Activated CD4-positive, alpha-beta T cell treated with anti-CD3 and anti-CD28 coated beads, Interleukin-2, amount 50 U/mL, for 48 hours (primary cell): ENCODE data around the gene SCG5.
A peak's percentile ranks its signal among the peaks of the same experiment; 100 is the strongest.
"Not testable (repeated sequence)": the region's sequence is repeated elsewhere in the genome, so short reads cannot be mapped to it uniquely, and the experiment has no call there.

Experiments used
- DNase-seq, 2 experiments: peaks; one replicate each; pipeline ENCODE4 v3.0.0-alpha.2; 2020

Gene SCG5, protein sequence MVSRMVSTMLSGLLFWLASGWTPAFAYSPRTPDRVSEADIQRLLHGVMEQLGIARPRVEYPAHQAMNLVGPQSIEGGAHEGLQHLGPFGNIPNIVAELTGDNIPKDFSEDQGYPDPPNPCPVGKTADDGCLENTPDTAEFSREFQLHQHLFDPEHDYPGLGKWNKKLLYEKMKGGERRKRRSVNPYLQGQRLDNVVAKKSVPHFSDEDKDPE

DNA sequence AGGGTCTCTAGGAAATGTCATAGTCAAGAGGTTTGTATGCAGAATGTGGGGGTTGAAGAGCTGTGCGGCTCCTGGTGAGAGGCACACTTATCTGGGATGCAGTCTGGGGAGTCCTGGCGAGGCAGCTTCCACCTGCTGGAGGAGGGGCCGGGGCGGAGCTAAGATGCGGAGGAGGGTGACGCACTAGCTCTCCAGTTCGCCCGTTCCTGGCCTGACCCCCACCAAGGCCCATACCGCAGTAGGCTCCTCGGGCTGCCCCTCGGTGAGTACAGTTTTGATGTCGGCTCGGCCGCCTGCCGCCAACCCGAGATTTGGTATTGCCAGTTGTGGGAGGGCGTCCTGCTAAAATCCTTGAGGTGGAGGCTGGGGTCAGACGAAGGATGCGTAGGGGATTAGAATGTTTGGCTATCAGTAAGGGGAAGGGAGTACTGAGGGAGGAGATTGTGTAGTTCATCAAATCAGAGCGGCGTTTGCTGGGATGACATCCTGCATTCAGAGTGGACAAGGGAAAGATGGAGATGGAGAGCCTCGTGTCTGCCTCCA lies at the start of gene SCG5:
Gene SCG5 (plus strand): TSS at position 194 of the 543 bp plus-strand sequence. CDS start 1,883 bp downstream, outside the sequence.
- DNase-seq = no peak

DNA sequence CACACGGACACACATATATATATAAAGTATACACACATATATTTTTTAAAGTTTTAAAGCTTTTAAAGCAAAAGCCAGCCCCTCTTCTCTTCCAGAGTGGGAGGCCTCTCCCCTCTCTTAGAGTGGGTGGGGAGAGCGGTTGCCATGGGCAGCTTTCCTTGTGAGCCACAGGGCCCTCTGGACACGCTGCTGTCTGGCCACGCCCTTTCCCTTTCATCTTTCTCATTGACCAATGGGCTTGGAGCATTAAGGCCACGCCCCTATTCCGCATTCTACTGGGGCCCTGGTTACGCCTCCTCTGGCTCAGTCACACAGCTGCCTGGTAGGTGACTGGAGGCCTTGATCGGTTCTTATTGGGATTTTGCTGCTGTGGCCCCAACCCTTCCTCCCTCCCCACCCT lies 48.4 kb upstream of the SCG5 start, which contains the start of gene GOLGA8N:
Gene GOLGA8N (plus strand): TSS at position 306 of the 400 bp plus-strand sequence.
- DNase-seq = not testable (repeated sequence)

DNA sequence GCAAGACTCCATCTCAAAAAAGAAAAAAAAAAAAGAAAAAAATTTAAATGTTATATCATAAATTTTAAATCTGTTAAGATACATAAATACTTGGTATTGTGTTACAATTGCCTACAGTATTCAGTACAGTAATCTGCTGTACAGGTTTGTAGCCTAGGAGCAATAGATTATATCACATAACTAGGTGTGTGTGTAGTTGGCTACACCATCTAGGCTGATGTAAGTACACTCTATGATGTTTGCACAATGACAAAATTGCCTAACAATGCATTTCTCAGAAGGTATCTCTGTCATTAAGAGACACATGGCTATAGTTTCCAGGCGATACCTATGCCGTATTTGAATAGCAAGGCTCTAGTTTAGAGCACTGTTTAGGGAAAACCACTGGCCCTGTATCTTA lies 32.0 kb upstream of the SCG5 start:
- DNase-seq = not testable (repeated sequence)

DNA sequence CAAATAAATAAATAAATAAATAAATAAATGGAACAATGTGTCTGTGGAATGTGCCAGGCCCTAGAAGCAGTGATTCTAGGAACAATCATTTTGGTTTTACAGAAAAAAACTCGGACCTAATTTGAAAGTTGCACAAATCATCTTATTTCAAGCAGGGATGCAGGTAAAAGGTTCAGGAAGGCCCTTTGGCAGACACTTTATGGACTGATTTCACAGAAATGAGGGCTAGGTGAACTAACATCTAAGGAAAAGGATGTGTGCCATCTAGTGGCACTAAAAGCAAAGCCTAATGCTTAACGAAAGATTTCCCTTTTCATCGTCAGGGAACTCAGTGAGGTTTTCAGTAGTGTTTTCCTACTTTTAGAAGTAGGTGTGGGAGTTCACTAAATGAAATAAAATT lies 30.8 kb upstream of the SCG5 start:
- not testable (repeated sequence) for DNase-seq

DNA sequence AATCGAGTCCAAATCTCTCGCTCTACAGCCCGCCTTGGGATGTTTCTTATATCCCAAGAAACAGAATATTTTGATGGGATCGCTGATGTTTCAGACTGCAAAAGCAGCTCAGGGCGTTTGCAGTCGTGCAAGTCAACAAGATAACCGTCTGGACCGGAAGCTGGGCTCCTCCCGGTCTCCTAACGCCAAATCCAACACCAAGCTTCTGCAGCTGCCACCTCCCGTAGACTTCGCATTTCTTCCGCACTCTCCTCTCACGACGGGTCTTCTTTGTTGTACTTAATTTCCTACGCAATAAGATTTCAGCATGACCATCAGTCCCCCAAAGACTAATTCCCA lies 26.8 kb upstream of the SCG5 start:
- not testable (repeated sequence) for DNase-seq

DNA sequence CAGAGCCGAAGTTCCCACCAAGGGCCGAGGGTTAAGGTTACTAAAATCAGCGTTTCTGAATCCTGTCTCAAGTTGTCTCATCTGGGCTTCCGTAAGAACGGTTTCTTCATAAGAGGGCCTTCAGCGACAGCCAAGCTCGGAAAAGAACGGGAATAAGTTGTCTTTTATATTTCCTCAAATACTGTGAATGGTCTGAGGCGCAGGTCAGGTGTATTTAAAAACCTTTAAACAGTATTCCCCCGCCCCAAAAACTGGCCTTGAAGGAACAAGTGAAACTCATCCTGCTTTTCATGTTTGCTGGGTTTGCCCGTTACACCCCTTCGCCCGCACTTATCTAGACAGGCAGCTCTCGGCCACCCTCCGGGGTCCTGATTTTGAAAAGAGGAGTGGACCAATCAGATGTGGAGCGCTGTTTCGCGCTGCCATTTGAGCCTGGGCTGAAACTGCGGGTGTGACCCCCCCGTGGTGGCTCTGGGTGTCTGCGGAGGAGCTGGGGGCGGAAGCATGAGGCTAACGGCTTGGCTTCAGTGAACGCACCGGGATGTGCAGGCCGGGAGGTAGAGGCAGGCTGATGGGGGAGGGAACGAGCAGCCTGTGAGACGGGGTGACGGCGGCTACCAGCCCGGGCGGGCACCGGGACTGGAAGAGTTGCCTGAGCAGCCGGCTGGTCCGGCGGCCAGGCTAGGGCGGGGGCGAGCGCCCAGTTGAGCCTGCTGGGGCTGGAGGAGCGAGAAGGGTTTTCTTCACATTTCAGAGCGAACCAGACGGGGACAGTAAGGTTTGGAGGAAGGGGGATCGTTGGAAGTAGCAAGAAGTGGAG lies 26.2 kb upstream of the SCG5 start, which contains the start of gene ARHGAP11A:
Gene ARHGAP11A (plus strand): TSS at position 454 of the 820 bp plus-strand sequence. CDS start 708 bp downstream, outside the sequence.
- DNase-seq = peak; percentile 81 to 87

DNA sequence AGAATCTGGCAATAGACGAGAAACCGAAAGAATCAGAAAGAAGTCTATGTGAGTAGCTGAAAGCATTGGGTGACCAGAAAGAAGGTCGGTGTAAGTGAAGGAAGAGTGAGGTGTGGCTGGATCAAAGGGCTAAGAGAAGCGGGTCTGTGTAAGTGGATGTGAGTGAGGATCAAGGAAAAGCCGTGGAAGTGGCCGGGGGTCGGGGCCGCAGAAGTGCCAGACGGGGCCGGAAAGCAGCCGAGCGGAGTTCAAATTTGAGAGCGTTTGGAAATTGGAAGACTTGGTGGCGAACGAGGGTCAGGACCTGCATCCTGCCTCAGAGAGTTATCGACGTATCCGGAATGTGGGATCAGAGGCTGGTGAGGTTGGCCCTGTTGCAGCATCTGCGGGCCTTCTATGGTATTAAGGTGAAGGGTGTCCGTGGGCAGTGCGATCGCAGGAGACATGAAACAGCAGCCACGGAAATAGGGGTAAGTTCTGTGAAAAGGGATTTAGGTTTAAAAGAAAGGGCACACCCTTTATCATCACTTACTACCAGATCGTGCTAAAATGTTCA lies 25.6 kb upstream of the SCG5 start:
- DNase-seq = peak; percentile 9 to 28

DNA sequence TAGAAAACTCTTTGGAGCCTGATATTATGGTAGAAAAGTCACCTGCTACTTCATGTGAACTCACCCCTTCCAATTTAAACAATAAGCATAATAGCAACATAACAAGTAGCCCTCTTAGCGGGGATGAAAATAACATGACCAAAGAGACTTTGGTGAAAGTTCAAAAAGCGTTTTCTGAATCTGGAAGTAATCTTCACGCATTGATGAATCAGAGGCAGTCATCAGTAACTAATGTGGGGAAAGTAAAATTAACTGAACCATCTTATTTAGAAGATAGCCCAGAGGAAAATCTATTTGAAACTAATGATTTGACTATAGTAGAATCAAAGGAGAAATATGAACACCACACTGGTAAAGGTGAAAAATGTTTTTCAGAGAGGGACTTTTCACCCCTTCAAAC lies 5.1 kb upstream of the SCG5 start:
- DNase-seq = no peak

DNA sequence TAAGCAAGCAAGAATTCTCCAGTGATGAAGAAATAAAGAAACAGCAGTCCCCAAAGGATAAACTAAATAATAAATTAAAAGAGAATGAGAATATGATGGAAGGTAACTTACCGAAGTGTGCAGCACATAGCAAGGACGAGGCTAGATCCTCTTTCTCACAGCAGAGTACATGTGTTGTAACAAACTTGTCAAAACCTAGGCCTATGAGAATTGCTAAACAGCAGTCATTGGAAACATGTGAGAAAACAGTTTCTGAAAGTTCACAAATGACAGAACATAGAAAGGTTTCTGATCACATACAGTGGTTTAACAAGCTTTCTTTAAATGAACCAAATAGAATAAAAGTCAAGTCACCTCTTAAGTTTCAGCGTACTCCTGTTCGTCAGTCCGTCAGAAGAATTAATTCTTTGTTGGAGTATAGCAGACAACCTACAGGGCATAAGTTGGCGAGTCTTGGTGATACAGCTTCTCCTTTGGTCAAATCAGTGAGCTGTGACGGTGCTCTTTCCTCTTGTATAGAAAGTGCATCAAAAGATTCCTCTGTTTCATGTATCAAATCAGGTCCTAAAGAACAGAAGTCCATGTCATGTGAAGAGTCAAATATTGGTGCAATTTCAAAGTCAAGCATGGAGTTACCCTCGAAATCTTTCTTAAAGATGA lies 4.5 kb upstream of the SCG5 start:
- DNase-seq = no peak

DNA sequence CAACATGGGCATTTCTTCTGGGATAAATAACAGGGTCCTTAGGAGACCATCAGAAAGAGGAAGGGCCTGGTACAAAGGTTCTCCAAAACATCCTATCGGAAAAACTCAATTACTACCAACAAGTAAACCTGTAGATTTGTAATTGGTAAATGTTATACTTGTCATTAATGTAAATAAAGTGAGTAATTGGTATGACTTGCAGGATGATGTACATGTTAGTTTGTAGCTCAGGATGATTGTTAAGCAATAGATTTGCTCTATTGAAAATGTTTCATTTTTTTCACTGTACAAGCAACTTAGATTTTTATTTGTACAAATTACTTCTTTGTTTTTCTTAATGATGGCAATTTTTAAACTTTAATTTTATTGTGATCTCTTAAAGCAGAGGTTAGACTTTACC lies 3.8 kb upstream of the SCG5 start:
- no peak for DNase-seq

DNA sequence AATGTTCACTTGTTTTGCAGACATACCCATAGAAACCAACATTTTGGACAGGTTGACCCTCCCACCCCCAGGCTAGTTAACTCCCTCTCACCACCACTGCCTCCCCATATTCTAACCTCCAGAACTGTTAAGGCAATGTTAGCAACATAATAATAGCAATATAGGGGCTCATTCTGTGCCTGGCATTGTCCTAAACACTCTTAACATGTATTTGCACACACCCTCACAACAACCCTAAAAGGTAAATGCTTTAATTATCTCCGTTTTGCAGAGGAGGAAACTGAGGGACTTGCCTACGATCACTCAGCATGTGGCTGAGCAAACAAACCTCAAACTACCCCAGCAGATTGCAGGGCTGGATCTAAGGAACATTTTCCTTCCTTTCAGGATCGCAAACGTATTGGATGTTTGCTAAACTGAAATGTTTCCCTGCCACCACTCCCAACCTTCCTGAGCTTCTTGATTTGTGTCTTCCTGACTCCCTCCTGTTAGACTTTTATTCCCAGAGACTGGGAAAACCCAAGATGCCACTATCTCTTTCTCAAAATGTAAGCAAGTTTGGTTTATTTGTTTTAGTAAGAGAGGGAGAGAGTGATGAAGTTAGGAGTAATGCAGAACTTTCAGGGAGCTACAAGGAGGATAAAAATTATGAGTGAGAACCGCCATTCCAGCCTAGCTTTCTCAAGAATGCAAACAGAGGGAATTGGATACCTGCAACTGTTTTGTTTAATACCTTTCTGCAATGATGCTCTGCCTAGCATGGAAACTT lies 1.3 kb downstream of the SCG5 start:
- no peak for DNase-seq

DNA sequence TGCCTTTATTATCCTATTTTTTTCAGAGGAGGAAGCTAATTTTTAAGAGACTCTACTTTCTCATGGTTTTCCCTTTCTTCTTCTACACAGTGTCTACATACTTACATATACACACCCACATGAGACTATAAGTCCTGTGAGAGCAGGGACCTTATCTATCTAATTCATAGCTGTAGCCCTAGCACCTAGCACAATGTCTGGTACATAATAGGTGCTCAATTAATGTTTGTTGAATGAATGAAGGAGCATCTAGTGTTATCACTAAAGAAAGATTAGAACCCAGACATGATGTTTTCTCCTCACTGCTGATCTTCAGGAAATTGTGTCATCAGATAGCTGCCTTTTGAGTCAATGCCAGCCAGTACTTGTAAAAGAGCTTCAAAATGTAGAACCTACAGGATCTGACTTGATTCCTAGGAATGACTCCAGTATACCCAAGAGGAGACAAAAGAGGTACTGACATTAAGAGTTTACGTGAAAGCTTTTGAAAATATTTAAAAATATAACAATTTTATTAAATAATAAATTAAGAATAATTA lies 2.5 kb downstream of the SCG5 start:
- no peak for DNase-seq

DNA sequence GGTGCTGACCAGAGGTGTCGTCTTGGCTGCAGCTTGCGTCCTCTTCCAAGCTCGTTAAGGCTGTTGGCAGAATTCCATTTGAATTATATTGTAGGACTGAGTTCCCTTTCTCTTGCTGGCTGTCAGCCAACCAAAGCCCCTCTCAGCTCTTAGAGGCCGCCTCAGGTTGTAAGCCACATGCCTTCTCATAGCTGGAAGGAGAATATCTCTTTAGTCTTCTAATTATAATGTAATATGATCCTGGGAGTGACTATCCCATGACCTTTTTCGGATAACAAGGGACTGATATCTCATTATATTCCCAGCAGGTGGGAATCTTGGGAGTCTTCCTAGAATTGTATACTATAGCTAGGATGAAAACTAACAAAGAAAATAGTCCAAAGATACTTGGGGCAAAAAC lies 4.8 kb downstream of the SCG5 start:
- DNase-seq = no peak

DNA sequence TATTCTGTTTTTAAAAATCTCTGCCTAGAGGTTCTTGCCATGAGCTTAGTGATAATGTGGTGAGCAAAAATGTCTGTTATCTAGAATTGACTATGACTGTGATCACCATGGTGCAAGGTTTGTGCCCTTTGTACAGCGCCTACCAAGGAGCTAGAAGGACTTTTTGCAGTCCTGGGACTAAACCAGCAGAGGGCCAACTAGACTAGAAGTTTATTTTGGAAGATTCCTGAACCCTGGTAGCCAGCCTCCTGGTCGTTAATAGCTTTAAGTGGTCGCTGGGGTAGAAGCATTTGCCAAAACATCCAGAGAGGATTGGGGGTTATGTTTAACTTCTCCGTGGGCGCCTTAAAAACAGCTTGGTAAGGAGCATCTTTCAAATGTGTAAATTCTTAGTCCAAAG lies 7.8 kb downstream of the SCG5 start:
- DNase-seq = no peak

DNA sequence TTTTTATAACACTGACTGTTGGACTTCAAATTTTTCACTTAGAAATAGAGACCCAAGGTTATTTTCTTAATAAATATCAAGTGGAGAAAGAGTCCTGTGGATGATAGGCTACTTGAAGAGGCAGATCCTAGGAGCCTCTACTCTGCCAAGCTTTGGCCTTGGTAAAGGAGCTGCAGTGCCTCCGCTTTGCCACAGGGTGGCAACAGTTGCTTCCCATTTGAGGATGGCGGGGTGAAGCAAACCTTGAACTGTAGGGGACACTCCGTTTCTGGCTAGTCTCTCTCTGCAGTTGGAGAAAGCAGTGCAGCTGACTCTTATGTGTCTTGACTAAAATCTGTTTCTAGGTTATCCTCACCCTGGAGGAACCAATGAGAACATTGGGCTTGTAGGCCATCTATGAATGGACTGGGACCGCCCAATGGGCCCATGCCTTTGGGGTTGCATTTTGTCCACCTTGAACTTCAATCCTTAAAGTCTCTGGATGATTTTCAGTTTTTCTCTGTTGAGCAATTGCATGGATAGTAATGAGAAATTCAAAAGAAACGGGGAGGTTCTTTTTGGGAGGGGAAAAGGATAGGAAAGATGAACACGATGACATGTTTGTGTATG lies 9.8 kb downstream of the SCG5 start:
- peak; percentile 37 to 48 for DNase-seq

DNA sequence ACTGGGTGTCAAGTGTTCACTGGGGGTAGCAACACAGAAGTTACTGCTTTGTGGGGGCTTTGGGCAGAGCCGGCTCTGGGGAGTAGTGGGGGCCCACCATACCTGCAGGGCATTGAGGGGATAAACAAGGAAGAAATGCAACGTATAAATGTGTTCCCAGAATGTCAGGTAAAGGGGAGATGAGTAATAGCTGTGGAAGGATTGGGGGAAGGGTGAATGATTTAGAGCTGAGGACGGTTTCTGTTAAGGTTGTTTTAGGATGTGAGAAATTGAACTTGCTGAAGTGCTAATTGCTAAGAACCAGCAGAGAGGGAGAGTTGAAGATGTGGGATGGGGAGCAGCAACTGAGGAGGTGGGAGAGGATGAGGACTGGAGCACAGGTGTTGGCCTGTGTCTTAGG lies 10.7 kb downstream of the SCG5 start:
- DNase-seq = no peak

DNA sequence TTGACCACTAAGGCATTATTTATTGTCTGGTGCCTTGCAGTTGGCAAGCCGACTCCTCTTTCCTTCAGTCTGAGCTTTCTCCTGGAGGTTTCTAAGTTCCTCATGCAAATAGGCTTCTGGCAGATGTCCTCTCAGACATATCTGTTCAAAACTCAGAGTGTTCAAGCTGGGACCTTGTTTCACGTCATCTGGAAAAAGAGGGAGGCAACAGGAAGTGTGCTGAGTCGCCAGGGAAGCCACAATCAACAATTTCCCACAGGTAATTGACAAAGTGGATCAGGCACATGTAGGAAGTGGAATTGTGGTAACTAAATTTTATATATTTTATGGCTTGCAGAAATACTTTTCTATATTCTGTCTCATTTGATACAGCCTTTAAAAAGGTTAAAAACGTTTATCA lies 14.6 kb downstream of the SCG5 start:
- no peak for DNase-seq

DNA sequence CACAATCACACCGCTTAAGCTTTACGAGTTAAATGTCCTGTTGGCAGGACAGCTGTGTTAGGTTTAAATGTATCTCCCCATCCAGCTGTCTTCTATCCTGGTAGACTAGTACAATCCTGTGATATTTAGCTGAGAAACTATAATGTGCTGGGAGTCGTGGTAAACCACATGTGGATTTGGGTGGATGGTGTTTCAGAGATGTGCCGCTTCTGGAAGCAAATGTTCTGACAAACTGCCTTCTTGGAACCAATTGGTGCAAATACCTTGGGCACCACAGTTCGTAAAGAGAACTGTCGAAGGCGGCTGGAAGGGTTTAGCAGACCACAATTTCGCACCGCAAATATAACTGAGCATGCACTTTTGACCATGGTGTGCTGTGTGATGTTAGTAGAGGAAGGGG lies 15.0 kb downstream of the SCG5 start:
- no peak for DNase-seq

DNA sequence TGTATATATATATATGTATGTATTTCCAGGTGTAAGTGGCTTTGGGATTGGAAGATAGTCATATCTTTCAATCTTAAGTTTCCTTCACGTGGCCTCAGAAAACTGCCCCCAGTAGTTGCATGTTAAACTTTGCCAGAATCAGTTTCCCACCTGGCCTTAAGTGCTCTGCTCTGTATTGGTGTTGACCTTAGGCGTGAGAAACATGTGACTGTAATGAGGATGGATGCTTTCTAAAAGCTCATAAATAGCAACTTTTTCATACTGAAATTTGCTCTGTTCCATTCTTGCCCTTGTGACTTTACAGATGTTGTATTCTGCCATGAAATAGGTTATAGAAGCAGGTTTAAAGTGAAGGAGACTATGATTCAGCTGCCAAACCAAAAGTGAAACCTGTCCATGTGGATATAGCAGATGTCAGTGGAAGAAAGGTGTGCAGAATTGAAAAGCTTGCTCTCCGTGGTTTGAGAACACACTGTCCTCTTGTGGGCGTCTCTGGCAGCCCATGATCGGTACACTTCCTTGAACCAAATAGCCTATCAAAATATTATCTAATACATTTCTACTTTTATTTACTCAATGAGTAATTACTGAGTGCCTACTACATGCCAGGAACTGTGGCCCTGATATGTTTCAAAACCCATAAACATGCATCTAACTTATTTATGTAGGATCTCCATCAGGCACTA lies 15.8 kb downstream of the SCG5 start:
- no peak for DNase-seq

DNA sequence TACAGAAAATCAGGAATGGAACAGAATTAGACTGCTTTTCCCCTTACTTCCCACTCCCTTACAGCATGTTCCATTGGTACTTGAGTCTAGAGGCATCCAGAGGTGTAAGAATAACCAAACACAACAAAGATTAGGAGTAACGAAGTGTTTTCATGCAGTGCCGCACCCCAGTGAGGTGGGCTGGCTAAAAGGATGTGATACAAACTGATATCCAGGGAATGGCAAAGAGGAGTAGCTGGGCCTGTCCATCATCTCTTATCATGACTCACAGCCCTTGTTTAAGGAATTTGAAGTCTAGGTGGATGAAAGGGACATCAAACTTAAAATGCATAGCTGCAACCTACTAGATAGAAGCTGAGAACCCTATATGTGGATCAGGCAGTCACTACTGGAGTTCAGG lies 16.4 kb downstream of the SCG5 start:
- no peak for DNase-seq
